HL-60 (cell line): ENCODE results near the gene GHDC.

Source experiments
- CTCF ChIP-seq: IDR thresholded peaks from one replicate; pipeline ENCODE4 v1.5.1; 2011; ENCODE audit warnings: low read length, control low read depth, inconsistent platforms; ENCODE audit not compliant: insufficient read depth
- GABPA ChIP-seq: IDR thresholded peaks from 2 replicates; pipeline ENCODE4 v1.6.1; 2012; ENCODE audit warnings: low read depth
- POLR2AphosphoS5 ChIP-seq: IDR thresholded peaks from 2 replicates; pipeline ENCODE4 v1.6.1; 2012; ENCODE audit warnings: low read depth
- REST ChIP-seq: IDR thresholded peaks from 2 replicates; pipeline ENCODE4 v1.6.1; 2012; ENCODE audit warnings: low read depth; ENCODE audit not compliant: insufficient replicate concordance

GRCh38 chr17:42192189-42193126 is 1.8 kb downstream of the GHDC start:
- TF ChIP-seq CTCF (no peak), POLR2AphosphoS5 (no peak), GABPA (no peak), REST (no peak)
